GM12892 (cell line): ENCODE results near the gene TMCC2.
A peak's percentile ranks its signal among the peaks of the same experiment; 100 is the strongest.

Source experiments
- POLR2A ChIP-seq: IDR thresholded peaks from 2 replicates; pipeline ENCODE4 v1.6.1; 2011; ENCODE audit warnings: low read depth, low read length, control low read depth
- TAF1 ChIP-seq: IDR thresholded peaks from 2 replicates; pipeline ENCODE4 v1.6.1; 2011; ENCODE audit warnings: low read depth, mild to moderate bottlenecking, control low read depth, low read length, borderline replicate concordance

DNA sequence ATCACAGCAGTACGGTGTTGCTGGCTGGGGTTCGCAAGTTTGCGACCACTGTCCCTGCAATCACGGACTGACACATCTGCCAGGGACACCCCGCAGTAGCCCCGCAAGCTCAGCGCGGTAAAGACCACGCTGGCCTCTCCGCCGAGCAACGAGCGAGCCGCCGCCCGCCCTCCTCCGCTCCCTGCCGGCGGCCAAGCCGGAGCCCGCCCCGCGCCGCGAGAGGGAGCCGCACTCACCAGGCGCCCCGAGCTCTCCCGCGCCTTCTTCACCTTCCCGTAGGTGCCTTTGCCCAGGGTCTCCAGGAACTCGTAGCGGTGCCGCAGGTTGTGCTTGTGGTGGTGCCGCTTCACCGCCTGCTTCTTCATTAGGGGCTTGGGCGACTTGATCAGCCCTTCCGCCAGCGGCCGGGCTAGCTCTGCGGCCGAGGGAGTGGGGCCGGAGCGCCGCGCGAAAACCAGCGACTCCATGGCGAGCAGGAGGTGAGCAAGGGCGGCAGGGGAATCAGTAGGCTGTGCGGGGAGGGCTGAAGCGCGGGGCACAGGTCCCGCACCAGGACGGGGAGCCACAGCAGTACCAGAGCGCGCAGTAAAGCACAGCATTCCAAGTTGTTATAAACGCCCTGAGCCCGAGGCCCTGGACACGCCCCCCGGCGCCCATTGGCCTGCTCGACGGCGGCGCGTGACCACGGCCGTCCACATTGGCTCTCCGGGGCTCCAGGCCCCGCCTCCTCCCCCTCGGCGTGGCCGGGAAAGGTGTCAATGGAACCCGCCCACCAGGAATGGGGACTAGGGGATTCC, 93.6 kb downstream of the TMCC2 start, which contains the start of gene NUAK2:
- TF ChIP-seq POLR2A (peak; percentile 63; the same call in 1 of the 2 replicates), TAF1 (no peak)
